ENCODE measurements around the gene SRGAP1.
A peak's percentile ranks its signal among the peaks of the same experiment; 100 is the strongest.
"Not testable (repeated sequence)": the region's sequence is repeated elsewhere in the genome, so short reads cannot be mapped to it uniquely, and the experiment has no call there.

The SRGAP1 gene

DNA sequence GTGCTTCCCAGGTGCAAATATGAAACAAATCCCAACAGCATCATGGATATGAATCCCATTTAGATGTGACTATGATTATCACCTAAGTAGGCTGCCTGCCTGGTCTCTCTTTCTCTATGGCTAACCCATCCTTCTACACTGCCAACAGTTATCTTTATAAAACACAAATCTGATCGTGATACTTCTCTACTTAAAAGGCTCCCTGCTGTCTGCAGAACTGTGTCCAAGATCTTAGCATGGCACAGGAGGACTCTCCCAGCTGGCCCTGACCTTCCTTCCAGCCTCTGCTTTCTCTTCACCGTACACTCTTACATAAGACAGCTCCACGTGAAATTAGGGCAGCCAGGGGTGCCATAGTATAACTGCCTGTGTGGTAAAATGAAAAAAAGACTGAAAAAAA is 3.5 kb upstream of the SRGAP1 start:
- DNase-seq, result no peak

DNA sequence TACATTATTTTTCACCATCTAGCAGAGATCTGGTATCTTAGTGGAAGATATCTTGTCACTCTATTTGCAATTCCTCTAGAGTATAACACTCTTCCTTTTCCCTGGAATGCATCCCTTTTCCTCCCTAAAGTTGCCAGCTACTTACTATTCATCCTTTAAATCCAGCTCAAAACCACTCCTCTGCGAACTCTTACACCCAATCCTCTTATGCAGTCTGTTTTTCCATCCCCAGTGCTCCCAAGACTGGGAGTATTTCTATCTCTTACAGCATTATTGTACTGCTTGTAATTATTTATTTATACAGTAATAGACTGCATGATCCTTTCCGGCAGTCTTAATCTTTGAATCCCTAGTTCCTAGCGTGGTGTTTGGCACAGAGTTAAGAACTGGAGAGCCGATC is 2.9 kb upstream of the SRGAP1 start:
- DNase-seq, result no peak

DNA sequence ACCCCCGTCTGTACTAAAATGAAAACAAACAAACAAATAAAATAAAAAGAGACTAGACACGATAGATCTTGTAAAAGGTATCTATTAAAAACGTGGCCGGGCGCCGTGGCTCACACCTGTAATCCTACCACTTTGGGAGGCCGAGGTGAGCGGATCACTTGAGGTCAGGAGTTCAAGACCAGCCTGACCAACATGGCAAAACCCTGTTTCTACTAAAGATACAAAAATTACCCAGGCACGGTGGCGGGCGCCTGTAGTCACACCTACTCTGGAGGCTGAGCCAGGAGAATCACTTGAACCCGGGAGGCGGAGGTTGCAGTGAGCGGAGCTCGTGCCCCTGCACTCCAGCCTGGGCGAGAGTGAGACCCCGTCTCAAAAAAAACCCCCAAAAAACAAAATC is 1.8 kb upstream of the SRGAP1 start:
- DNase-seq, result not testable (repeated sequence)

DNA sequence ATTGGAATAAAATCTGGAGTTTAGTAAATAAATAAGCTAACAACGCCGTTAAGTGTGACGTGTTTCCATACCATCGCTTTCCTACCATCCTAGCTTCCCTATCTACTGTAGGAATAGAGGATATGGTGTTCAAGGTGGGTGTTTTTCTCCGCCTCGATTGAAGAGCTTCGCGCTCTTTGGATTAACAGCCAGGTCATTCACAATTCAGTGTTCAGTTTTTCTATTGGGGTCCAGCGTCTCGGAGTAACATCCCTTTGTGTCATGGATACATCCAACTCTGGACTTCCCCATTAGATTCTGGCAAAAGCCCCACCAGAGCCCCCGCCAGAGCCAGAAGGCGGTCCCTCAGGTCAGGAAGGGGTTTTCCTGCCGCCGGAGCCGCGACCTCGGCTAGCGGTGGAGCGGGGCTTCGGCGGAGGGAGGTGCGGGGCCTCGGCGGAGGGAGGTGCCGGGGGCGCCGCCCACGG is 1.2 kb upstream of the SRGAP1 start:
- DNase-seq, result no peak

DNA sequence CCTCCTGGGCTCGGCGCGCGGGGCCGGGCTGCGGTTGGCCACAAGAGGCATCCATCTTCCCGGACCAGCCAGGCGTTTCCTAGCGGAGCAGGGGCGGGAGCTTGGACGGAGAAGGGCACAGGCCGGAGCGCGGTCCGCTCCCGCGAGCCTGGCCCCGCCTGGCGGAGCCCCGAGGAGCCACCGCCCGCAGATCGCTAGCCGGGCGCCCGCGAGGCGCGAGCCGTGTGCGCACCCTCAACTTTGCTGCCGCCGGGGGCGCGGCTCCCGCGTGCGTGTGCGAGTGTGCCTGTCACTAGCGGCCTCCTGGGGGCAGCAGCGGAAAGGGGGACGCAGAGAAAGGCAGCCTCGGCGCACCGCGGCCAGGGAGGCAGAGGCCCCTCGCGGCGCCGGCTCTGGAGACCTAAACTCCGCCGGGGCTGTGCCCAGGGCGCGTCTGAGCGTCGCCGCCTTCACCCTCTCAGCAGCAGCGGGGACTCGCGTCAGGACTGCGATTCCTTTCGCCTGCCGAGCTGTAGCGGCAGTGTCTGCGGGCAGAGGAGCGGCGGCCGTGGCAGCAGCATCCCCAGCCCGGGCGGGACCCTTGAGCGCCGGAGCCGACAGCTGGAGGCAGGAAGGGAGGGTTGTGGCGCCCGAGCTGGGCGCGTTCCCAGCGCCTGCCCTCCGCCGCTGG is 644 bp upstream of the SRGAP1 start:
- peak; percentile 95 for DNase-seq

DNA sequence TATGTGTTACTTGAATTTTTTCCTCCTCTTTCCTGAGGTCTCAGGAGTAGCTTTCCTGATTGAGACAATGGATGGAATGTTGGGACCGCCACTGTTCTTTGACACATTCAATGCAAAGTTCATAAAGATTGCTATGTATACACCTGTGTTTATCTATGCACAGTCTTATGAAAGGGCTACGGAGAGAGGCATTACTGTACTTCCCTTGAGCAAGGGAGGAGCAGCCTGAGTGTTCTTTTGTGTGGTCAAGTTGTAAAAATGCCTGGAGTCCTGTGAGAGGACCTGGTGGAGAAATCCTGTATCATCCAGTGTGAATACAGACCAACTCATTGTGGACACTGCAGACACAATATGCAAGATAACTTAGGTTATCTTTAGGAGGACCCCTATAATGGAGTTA is 1.2 kb downstream of the SRGAP1 start:
- DNase-seq, result peak; percentile 61

DNA sequence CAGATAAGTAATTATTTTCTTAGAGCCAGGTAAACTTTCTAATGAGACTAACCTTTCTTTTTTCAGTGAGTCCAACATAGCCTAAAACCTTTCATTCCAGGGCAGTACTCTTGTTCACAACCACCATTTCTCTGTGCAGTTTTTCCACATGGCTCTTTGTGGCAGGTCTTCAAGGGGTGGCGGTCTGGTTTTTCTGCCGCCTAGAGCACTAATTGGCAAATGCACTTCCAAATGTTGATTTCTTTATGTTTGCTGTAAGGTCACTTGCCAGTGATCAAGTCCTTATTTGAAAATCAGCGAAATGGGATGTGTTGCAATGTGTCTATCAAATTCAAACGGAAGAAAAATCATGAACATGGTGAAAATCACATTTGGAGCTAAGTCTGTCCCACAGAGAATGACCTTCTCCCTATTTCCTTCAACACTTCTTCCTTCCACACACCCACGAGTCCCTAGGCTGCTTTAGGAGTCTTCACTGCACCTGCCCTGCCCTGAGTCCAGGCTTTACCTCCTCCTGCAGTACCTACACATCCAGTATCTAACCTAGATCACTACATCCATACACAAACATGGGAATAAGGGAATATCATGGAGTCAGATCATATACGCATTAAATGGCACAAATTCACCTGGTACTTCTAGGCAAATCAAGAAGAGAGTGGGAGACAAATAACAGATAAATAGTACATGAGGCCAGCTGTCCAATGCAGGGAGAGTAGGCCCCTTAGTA is 1.9 kb downstream of the SRGAP1 start:
- DNase-seq, result no peak

DNA sequence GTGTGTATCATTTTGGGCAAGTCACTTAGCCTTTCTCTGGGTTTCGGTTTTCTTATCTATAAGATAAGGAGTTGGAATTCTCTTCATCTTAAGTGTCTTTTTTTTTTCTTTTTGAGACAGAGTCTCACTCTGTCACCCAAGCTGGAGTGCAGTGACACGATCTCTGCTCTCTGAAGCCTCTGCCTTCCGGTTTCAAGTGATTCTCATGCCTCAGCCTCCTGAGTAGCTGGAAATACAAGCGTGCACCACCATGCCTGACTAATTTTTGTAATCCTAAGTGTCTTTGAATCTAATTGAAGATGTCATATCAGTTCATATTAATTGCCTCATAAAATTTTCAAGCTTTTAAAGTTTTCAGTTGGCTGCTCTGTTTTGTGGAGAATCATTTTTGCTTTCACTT is 4.0 kb downstream of the SRGAP1 start:
- DNase-seq, result no peak

DNA sequence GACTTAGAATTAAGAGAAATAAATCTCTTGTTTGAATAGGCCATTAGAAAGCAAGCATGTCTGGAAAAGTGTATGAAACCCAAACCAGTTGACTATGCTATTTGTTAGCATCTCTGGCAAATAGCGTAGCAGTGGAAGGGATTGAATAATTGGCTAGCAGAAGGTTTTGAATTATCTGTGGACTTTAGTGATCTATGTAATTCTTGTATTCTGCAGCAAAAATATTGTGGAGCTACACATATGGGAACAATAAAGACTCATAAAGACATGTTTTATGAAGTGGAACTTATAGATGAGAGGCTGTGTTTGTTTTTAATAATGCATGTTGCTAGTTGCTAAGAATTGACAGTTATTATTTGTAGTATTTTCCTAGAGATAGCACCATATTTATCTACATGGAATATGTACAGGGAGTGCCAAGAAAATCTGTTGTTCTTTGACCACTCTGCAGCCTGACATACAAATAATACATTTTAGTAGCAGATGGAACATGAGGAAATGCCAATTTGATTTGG is 4.7 kb downstream of the SRGAP1 start:
- no peak for DNase-seq

DNA sequence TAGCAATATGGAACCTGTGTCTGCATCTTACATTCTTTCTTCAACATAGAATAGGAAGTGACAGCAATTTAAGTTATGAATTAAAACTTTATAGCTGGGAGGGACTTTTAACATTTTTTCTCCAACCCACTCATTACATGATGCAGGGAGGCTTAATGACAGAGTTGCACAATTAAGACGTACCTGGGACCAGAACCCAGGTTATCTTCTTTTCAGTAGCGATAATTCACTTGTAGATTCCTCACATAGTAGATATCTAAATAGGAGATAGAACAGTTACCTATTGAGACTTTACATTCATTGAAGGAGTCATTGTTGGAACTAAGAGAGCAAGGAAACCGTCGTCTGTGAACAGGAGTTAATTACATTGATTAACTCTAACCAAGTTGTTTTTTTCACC is 5.1 kb downstream of the SRGAP1 start:
- DNase-seq, result no peak

DNA sequence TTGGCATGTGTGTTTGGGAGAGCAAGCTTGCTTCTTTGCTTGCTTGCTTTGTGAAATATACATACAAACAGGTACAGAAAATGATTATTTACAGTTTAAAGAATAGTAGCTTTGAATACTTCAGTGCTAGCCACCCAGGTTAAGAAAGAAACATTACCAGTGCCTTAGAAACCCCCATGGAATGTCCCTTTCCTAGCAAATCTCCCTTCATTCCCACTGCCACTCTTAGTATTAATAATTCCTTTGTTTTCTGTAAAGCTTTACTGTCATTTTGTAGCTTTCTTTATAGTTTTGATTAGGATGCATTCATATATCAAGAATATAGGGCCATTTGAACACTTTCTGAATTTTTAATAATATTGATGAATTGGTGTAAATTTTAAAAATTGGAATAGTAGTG is 9.5 kb downstream of the SRGAP1 start:
- DNase-seq, result no peak

DNA sequence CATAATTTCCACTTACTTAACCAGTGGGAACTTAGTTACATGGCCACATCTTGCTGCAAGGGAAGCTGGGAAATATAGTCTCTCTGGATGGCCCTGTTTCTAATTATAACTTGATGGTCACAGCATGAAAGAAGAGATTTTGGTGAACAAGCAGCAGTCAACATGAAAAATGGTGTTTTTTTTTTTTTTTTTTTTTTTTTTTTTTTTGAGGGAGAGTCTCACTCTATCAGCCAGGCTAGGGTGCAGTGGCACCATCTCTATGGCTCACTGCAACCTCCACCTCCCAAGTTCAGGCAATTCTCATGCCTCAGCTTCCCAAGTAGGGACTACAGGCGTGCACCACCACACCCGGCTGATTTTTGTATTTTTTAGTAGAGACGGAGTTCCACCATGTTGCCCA is 10.8 kb downstream of the SRGAP1 start:
- DNase-seq, result no peak

DNA sequence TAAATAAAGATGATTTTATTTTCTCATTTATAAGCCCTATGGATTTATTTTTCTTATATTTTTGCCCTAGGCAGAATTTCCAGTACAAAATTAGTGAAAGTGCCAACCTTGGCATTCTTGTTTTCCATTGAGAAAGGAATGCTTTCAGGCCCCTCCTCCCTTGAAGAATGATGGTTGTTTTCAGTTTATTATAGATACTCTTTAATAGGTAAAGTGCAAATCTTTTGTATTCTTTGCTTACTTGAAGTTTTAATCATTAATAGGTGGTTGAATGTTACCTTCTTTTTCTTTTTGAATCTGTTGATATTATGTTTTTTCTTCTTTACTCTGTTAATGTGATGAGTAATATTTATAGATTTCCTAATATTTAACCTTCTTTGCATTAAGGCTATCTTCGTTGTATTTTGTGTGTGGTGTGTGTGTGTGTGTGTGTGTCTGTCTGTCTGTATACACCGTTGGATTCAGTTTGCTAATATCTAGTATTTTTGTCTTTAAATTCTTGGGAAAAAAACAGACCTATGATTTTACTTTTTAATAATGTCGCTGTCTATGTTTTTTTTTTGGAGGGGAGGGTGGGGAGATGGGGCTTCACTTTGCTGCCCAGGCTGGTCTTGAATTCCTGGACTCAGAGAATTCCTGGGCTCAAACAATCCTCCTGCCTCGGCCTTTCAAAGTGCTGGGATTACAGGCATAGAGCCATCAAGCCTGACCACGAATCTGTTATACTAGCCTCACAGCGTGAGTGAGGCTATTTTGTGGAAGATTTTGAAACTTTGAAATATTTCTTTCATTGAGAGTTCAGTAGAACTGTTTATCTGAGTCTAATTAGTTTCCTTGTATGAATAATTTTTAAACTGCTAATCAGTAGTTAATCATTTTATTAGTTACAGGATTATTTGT is 13.5 kb downstream of the SRGAP1 start:
- DNase-seq, result peak; percentile 42

DNA sequence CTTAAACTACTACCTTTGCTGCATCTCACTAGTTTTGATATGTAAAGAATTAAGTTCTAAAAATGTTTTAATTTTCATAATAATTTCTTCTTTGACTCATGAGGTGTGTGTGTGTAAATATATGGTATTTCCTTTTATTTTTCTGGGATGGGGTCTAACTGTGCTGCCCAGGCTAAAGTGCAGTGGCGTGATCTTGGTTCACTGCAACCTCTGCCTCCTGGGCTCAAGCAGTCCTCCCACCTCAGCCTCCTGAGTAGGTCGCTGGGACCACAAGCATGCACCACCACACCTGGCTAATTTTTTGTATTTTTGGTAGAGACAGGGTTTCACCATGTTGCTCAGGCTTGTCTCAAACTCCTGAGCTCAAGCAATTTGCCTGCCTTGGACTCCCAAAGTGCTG is 15.4 kb downstream of the SRGAP1 start:
- DNase-seq, result not testable (repeated sequence)

DNA sequence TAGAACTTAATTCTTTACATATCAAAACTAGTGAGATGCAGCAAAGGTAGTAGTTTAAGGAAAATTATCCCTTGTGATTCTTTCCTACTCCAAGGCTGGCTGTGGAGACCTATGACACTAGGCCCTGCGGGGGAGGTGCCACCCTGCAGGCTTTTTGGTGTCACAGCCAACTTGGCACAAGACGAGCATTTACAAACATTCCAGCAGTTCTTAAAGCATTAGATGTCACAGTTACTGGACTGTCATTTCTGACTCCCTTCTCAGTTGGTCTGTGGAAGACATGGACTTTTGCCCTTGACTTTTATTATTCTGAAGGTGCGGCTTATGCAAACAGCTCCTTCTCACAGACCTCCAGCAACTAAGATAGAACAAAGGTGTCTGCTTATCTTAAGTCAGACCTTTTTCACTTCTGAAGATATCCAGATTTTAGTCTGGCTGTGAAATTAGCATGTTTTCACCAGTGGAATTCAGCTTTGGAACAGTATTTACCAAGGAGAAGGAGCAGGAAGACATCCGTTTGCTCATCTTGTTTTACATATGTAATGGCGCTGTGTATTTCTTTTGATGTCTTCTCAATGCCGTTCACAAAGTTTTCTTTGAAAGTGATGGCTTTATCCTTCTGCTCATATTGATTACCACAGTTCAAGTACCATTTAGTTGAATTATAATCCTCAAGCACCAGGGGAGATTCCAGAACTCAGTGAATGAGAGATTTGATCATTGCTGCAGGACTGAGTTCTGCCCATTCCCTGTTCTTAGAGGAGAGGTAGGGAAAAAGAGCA is 17.9 kb downstream of the SRGAP1 start:
- peak; percentile 73 for DNase-seq

DNA sequence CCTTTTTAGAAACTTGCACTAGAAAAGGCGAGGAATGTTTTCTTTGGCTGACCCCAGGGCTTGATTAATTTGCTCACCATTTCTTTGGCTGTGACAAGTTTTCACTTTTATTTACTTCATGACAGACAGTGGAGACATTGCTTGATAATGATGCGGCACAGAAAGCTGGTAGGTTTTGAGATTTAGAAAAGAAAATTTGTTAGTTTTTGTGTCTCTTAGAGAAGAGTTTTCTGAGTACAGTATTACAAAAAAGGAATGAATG is 18.4 kb downstream of the SRGAP1 start:
- DNase-seq, result no peak

DNA sequence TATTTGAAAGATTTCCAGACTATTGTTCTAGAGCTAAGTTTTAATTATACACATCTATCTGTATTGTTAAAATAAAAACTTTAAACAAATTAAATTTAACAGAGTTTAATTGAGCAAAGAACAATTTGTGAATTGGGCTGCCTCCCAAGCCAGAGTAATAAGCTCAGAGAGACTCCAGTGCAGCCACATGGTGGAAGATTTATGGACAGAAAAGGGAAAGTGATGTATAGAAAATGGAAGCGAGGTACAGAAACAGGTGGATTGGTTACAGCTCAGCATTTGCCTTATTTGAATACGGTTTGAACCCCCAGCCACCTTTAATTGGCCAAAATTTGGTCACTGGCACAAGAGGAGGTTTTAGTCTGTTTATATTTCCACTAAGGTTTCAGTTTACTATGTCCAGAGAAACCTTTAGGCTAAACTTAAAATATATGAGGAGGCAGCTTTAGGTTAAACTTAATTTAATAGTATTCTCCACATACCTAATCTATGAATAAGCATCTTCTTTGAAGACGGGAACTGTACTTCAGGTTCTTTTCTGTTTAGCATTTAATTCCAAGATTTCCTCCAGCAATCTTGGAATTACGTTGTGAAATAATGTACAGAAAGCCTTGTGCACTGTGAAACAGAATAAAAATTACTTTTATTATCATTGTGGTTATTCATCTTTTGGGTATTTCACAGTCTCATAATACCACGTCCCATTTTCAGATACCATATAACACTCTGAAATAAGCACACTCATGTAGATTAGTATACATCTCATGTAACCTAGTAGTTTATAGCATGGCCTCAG is 19.4 kb downstream of the SRGAP1 start:
- DNase-seq, result peak; percentile 30

DNA sequence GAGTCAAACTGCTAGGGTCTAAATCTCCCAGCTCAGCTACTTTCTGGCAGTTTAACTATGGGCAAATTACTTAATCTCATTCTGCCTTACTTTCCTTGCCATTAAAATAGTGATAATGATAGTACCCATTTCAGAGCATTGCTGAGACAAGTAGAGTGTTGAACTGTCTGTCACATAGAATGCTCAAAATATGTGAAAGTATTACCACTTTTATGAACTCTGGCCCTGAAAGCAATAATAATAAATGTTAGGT is 19.9 kb downstream of the SRGAP1 start:
- no peak for DNase-seq

DNA sequence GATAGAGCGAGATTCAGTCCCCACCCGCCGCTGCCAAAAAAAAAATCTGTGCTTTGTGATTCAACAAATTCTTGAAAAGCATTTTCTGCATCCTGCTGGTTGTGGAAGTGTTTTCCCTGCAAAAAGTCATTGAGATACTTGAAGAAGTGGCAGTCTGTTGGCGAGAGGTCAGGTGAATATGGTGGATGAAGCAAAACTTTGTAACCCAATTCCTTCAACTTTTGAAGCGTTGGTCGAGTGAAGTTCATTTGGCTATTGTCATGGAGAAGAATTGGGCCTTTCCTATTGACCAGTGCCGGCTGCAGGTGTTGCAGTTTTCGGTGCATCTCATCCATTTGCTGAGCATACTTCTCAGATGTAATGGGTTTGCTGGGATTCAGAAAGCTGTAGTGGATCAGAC is 20.9 kb downstream of the SRGAP1 start:
- DNase-seq, result no peak

DNA sequence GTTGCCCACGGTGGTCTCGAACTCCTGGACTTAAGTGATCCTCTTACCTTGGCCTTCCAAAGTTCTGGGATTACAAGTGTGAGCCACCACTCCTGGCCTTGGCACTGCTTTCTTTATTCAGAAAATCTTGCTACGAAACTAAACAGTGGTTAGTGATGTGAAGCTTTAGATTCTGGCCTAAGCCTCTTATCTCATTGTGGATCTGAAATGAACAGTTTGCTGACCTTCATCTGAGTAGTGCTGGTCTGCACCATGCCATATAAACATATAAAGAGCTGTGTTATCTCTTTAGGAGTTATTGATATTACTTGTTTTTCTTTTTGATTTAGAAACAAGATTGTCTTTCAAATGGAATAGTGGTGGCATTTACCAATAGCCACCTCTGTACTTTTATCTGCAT is 22.6 kb downstream of the SRGAP1 start:
- no peak for DNase-seq

DNA sequence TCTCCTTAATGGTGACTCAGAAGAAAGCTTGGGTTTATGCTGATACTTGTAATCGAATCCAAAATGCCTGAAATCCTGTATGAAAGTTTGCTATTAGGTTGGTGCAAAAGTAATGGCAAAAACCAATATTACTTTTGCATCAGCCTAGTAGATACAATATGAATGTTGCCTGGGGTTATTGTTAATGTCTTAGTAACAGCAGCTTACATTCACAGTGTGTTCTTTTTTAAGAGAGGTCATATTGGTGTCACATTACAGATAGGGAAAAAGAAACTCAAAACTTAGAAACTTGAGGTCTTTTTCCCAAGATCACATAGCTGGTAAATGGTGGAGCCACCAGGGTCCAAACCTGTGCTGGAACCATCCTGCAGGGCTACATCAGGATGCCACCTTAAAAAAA is 25.2 kb downstream of the SRGAP1 start:
- peak; percentile 41 for DNase-seq

DNA sequence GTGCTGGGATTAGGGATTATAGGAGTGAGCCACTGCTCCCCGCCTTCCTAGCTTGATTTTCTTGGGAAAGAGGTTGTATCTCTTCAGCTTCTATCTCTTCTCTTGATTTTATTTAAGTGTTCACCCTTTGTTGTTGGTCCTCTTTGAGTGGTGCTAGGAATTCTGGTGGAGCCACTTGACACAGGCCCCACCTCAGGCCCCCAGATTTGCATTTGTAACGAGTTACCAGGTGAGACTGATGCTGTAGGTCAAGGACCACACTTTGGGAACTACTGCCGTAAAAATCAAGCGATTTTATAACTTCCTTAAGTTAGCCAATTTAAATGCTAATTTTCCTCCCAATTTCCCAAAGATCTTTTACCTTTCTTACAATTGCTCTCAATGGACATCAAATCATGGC is 26.3 kb downstream of the SRGAP1 start:
- no peak for DNase-seq

Data from EL (cell line).